GM19043 (cell line): ENCODE data around the gene CIT.
A peak's percentile ranks its signal among the peaks of the same experiment; 100 is the strongest.
"Not testable (repeated sequence)": the region's sequence is repeated elsewhere in the genome, so short reads cannot be mapped to it uniquely, and the experiment has no call there.

Experiments used
- ATAC-seq: cut with Tn5 transposase; IDR thresholded peaks from one replicate; pipeline ENCODE4 v1.9.1; 2021; ENCODE audit warnings: low read depth; ENCODE audit not compliant: unreplicated experiment

Gene CIT, protein sequence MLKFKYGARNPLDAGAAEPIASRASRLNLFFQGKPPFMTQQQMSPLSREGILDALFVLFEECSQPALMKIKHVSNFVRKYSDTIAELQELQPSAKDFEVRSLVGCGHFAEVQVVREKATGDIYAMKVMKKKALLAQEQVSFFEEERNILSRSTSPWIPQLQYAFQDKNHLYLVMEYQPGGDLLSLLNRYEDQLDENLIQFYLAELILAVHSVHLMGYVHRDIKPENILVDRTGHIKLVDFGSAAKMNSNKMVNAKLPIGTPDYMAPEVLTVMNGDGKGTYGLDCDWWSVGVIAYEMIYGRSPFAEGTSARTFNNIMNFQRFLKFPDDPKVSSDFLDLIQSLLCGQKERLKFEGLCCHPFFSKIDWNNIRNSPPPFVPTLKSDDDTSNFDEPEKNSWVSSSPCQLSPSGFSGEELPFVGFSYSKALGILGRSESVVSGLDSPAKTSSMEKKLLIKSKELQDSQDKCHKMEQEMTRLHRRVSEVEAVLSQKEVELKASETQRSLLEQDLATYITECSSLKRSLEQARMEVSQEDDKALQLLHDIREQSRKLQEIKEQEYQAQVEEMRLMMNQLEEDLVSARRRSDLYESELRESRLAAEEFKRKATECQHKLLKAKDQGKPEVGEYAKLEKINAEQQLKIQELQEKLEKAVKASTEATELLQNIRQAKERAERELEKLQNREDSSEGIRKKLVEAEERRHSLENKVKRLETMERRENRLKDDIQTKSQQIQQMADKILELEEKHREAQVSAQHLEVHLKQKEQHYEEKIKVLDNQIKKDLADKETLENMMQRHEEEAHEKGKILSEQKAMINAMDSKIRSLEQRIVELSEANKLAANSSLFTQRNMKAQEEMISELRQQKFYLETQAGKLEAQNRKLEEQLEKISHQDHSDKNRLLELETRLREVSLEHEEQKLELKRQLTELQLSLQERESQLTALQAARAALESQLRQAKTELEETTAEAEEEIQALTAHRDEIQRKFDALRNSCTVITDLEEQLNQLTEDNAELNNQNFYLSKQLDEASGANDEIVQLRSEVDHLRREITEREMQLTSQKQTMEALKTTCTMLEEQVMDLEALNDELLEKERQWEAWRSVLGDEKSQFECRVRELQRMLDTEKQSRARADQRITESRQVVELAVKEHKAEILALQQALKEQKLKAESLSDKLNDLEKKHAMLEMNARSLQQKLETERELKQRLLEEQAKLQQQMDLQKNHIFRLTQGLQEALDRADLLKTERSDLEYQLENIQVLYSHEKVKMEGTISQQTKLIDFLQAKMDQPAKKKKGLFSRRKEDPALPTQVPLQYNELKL (N-terminal part only)

DNA sequence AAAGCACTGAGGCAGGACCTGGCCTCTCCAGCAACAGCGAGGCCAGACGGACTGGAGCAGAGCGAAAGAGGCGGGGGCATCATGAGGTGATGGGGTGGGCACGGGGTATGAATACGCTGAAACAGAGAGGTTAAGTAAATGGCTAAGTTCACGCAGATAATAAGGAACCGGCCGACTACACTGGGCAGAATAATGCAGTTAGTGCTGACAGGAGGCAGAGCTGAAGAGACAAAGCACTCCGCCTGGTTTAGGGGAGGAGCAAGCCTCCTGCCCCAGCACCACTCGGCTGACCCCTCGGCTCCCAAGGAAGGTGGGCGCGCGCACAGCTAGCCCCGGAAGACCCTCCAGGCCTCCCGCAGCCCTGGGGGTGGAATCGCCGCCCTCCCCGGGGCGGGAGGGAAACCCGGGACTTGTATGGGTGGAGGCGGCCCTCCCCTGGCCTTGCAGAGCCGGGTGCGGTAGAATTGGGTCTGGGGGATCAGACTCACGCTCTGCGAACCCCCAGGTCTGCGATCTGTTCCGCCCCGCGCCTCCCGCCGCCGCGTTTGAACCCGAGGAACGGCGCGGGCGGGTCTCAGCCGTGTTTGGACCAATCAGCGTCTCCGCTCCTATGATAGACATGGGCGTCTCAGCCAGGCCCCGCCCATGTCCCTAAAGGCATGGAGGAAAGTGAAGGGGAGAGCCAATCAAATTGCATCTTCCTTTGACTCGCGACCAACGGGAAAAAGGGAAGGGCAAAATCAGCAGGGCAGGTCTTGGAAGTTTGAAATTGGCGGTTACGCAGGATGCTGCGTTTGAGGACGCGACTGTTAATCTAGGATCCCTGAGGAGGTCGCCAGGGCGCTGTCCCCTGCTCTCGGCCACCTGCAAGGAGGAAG, at the start of gene CIT:
Gene CIT (minus strand): TSS at position 560 of the 878 bp plus-strand sequence. CDS start 1,152 bp downstream, outside the sequence.
- ATAC-seq = peak; percentile 100

DNA sequence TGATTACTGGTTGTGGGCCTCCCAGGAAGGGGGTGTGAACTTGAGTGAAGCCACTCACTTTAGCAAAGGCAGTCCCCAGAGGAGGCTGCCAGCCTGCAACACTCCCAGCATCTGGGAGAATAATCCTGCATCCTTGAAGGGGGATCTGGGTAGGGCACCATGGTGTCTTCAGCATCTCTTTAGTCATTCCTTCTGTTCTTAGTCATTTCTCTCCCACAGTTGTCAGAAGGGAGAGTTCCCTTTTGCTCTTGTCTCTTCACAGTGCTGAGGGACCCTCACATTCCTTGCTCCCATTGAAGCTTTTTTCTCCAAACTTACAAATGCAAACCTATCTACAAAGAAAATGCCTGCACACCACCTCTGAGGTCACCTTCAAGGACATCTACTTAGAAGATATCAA, 48.1 kb upstream of the CIT start:
- no peak for ATAC-seq

DNA sequence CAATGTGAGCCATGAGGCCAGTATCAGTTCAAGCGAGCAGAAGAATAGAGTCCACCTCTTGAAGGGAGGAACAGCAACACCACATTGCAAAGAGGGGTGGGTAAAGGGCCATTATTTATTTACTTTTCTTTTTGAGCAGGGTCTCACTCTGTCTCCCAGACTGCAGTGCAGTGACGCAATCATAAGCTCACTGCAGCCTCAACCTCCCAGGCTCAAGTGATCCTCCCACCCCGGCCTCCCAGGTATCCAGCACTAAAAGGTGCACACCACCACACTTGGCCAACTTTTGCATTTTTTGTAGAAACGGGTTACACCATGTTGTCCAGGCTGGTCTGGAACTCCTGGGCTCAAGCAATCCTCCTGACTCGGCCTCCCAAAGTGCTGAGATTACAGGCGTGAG, 42.9 kb upstream of the CIT start:
- ATAC-seq = no peak

DNA sequence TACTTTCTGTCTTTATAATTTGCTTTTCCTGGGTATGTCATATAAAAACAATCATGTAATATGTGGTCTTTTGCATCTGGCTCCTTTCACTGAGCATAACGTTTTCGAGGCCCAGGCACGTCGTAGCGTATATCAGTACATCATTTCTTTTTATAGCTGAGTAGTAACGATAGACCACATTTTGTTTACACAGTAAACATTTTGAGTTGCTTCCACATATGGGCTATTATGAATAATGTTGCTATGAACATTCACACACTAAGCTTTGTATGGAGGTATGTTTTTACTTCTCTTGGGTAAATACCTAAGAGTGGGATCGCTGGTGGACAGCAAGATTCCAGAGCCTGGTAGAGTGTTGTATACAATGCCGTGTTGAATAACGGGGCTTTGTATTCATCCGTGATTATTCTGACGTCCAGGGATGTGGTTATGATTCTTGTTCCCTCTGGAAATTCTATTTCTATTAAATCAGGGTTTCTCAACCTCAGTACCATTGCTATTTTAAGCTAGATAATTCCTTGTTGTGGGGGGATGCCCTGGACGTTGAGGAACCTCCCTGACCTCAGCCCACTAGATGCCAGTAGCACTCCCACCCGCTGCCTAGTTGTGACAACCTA, 38.9 kb upstream of the CIT start:
- ATAC-seq = no peak

DNA sequence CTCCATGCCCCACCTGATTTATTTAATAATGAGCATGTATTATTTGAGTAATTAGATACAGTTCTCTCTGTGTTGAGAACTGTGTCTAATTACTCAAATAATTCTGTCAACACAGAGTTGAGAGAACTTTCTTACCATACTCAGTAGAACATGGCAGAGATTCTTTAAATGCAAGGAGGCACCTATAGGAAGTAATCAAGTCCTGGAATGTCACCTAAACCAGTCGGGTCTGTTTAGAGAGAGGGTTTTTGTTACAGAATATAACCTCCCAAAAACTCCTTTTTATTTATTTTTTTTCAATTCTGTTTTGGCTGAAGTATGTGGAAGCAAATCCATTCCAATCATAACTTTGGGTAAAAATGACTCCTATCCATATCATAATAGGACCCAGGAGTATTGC, 37.5 kb upstream of the CIT start:
- ATAC-seq = no peak

DNA sequence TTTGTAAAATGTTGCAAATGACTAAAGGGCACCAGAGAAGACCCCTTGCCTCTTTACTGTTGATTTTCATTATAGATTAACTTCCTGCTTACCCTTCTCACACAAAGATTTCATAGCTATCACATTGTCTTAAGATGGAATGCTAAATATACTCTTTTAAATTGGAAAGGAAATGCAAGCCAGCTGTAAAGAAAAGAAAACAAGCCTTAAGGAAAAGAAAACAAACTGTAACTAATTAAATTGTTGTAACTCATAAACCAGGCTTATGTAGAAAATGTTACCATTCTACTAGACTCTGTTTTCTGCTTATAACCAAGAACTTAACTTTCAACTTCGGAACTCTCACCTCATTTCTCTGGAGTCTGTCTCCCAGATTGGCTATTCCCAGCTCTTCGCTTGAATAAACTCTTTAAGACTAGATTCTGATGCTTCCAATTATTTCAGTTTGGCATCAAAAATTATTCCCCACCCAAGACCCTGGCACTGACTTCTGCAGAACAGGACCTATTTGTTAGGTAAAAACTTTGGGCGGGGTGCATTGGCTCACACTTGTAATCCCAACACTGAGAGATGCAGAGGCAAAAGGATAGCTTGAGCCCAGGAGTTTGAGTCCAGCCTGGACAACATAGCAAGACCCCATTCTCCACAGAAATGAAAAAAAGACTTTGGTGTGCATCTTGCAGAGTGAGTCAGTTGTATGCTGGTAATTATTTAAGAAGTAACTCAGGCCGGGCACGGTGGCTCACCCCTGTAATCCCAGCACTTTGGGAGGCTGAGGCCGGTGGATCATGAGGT, 36.6 kb upstream of the CIT start:
- ATAC-seq = no peak

DNA sequence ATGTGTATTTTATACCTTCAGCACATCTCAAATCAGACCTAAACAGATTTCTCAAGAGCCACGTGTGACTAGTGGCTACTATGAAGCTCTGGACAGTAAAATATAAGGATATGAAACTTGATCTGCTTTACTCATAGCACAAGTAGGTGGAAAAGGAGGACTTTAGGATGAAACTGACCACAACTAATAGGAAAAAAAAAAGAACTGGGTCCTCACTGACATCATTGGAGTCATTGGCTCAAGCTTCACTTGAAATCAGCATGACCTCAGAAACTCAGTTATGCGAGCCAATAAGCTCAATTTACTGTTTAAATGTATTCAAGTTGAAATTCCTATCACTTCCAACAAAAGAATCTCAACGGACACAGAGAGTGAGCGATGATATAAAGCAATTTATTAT, 34.1 kb upstream of the CIT start:
- no peak for ATAC-seq

DNA sequence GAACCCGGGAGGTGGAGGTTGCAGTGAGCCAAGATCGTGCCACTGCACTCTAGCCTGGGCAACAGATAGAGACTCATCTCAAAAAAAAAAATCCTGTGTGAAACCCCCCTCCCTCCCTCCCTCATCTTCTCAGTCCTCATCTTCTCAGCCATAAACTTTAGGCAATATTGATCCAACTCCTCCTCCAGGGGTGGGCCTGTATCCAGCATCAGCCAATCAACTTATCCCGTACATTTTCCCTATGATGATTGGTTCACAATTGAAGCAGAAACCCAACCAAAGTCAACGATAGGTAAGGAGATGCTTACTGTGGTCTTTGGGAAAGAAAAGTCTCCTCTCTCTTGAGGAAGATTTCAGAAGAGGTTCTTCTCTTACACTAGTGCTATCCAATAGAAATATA, 33.5 kb upstream of the CIT start:
- no peak for ATAC-seq

DNA sequence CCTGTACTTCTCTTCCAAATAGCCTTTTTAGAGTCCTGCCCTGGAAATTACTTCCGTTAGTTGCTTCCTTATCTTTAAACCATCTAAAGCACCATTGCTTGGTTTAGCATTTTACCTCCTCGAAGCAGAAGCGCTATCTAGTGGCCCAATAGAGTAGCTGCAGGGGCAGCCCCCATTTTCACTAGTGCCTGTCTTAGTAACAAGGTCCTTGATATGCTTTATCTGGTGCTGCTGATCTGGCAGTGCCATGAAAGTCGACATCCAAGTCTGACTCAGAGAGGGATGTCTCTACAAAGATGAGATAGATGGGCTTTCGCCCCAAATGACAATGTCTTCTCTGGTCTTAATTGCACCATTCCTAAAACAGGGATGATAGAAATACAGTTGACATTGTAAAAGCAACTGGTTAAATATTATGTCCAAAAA, 25.0 kb upstream of the CIT start:
- ATAC-seq = peak; percentile 87

DNA sequence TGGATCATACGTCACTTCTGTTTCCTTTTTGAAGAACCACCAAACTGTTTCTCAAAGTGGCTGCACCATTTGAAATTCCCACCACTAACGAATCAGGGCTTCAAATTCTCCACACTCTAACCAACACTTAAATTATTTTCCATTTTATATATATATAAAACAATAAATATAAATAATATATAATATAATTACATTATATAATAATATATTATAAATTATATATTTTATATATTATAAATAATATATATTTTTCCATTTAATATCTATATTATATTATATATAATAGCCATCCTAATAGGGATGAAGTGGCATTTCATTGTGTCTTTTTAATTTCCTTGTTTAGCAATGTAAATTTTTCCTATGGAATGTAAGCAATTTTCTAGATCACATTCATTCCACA, 24.6 kb upstream of the CIT start:
- no peak for ATAC-seq

DNA sequence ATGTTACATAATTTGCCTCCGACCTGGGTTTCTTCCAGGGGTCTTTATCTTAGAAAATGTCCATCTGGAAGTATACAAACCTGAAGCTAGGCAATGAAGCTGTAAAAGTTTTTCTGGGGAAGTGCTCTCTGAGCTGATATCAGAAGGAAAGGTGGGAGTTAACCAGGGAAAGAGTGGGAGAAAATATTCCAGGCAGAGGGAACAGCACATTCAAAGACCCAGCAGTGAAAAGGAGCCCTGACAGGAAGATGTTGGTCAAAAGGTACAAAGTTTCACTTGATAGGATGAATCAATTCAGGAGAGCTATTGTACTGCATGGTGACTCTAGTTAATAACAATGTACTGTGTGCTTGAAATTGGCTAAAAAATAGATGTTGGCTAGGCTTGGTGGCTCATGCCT, 17.8 kb upstream of the CIT start:
- ATAC-seq = no peak

DNA sequence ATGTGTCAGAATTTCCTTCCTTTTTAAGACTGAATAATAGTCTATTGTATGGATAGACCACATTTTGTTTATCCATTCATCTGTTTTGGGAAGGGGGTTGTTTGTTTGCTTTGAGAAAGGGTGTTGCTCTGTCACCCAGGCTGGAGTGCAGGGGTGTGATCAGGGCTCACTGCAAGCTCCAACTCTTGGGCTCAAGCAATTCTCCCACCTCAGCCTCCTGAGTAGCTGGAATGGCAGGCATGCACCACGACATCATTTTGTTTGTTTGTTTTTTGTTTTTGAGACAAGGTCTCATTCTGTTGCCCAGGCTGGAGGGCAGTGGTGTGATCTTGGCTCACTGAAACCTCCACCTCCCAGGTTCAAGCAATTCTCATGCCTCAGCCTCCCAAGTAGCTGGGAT, 15.5 kb upstream of the CIT start:
- not testable (repeated sequence) for ATAC-seq

DNA sequence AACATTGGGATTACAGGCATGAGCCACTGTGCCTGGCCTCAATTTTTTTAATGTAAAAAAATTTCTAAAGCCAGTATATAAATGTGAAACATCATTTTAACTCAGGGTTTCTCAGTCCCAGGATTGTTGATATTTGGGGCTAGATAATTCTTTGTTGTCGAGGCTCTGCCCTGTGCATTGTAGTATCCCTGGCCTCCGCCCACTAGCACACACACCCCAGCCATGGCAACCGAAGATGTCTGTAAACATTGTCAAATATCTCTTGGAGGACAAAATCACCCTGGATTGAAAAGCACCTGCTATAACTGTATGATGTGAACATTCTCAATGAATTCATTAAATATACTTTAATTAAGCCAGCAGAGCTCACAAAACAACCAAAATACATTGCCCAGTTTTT, 8.4 kb upstream of the CIT start:
- ATAC-seq = no peak

DNA sequence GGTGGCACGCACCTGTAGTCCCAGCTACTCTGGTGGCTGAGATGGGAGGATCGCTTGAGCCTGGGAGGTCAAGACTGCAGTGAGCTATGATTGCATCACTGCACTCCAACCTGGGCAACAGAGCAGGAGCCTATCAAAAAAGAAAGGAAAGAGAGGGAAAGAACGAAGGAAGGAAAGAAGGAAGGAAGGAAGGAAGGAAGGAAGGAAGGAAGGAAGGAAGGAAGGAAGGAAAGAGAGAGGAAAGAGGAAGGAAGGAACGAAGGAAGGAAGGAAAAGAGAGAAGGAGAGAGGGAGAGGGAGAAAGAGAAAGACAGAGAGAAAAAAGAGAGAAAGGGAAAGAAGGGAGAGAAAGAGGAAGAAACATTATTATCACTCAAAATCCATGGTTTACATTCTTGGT, 6.7 kb upstream of the CIT start:
- ATAC-seq = not testable (repeated sequence)

DNA sequence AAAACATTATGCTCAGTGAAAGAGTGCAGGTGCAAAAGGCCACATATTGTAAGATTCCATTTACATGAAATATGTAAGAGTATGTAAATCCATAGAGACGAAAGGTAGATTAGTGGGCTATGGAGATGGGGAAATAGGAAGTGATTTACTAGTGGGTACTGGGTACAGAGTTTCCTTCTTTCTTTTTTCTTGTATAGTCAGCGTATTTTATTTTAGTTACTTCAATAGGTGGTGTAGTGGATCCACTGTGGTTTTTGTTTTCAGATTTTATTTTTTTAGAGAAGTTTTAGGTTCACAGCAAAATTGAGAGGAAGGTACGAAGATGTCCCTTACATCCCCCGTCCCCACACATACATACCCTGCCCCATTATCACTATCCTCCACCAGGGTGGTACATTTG, 6.1 kb upstream of the CIT start:
- ATAC-seq = no peak

DNA sequence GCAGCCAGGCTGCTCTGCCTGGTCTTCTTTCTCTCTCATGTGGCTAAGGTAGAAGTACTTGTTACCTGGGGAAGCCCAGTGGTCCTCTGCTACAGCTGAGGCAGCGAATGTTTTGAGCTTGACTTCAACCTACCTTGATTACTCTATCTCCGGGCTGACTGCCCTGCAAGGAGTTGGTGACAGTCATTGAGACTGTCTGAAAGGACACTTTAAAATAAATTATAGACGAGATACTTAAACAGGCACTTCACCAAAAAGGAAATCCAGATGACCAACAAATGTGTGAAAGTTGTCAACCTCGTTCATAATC, 474 bp upstream of the CIT start:
- peak; percentile 55 for ATAC-seq

DNA sequence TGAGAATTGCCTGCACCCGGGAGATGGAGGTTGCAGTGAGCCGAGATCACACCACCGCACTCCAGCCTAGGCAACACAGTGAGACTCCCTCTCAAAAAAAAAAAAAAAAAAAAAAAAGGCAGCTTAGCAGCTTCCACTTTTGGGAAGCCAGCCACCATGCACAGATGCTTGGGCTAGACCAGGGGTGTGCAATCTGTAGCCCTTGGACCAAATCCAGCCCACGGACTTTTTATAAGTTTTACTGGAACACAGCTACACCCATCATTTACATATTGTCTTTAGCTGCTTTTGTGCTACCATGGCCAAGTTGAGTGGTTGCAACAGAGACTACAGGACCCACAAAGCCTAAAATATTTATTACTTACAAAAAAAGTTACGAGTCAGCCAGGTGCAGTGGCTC, 6.7 kb downstream of the CIT start:
- ATAC-seq = no peak

DNA sequence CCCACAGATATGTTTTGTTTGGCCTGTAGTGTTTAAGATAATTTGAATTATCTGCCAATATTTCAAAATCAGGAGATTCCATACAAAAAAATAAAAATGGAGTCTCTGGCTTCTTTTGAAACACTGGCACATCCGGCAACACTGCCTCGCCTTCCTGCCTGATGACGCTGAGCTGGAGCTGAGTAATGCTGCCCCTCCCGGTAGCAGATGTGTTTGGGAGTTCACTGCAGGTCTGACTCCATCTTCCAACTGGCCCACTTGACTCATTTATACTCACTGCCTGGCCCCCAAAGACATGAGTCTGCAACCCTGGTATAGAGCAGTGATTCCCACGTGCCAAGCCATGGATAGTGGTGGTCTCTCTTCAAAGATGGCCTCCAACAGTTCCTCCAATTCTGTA, 7.4 kb downstream of the CIT start:
- ATAC-seq = no peak

DNA sequence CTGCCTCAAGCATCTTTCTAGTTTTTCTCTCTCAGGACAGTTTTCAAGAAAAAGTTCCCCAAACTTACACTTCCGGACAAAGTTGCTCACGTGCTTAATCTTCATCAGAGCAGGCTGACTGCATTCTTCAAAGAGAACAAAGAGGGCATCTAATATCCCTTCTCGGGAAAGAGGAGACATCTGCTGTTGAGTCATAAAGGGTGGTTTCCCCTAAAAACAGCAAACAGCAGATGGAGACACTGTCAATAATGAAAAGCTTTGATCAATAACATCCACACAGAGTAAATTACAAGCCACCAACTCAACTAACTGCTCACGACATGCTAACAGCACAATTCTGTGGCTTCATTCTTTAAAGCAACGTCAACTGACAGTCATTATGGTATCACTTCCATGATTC, 8.1 kb downstream of the CIT start:
- no peak for ATAC-seq
